Vagina (tissue), 2 donors: Measurements from ENCODE around the gene MYO18A. TPM values are rescaled to one million over a fixed set of nuclear protein-coding genes. Genes with fewer than 3 reads are reported as not detected.
"Not testable (repeated sequence)": the region's sequence is repeated elsewhere in the genome, so short reads cannot be mapped to it uniquely, and the experiment has no call there.

Experiments
- DNase-seq, 2 donors: peaks; one replicate each; pipeline ENCODE4 v3.0.0-alpha.2; 2017; ENCODE audit errors: extremely low spot score in 2 of 2
- H3K27ac ChIP-seq: fragments of 200-600 bp; sonication (generic); one replicate; pipeline ENCODE4 v1.5.1; 2019
- H3K27me3 ChIP-seq: fragments of 200-600 bp; sonication (generic); one replicate; pipeline ENCODE4 v1.5.1; 2019
- H3K36me3 ChIP-seq, 2 donors: fragments of 200-600 bp; sonication (generic); one replicate each; pipeline ENCODE4 v1.5.1; 2017 to 2019
- H3K4me1 ChIP-seq: fragments of 200-600 bp; sonication (generic); one replicate; pipeline ENCODE4 v1.5.1; 2019
- H3K4me3 ChIP-seq, 2 donors: fragments of 200-600 bp; sonication (generic); 1 replicate in 1 of 2; 2 replicates in 1 of 2; pipeline ENCODE4 v1.5.1; 2016 to 2019
- H3K9me3 ChIP-seq: fragments of 200-600 bp; sonication (generic); one replicate; pipeline ENCODE4 v1.5.1; 2019
- POLR2A ChIP-seq, 2 donors: fragments of 450-650 bp; IDR thresholded peaks; one replicate each; pipeline ENCODE4 v1.6.1; 2017; ENCODE audit warnings: antibody characterized with exemption in 2 of 2, mild to moderate bottlenecking in 2 of 2, moderate library complexity in 2 of 2
- POLR2AphosphoS5 ChIP-seq, 2 donors: sonication (generic); formaldehyde crosslinking; IDR thresholded peaks; one replicate each; pipeline ENCODE4 v1.9.0; 2017; ENCODE audit warnings: antibody characterized with exemption in 2 of 2, mild to moderate bottlenecking in 2 of 2, low read depth in 1 of 2; ENCODE audit not compliant: insufficient read depth in 1 of 2
- intact Hi-C: fragments of 100-400 bp; cut with DNase I; formaldehyde crosslinking; loops from one replicate; pipeline ENCODE4 v1.15.1; 2023
- total RNA-seq: library from RNA; depleted of rRNA; stranded (reverse); fragments of >200 nt; gene quantifications from one replicate; pipeline ENCODE4 v1.2.3, GENCODE V29; 2016
- TF ChIP-seq, protein P1 (sequence below), 3 experiments: fragments of 450-650 bp in 2 of 3; fragments of 200-600 bp in 1 of 3; sonication (generic) in 1 of 3; IDR thresholded peaks; one replicate each; pipeline ENCODE4 v1.5.1; 2017 to 2019; ENCODE audit warnings: antibody characterized with exemption in 3 of 3, mild to moderate bottlenecking in 2 of 3, moderate library complexity in 2 of 3

The MYO18A gene
- total RNA-seq, 1 donor from 2014 or later: 70.7 TPM

DNA sequence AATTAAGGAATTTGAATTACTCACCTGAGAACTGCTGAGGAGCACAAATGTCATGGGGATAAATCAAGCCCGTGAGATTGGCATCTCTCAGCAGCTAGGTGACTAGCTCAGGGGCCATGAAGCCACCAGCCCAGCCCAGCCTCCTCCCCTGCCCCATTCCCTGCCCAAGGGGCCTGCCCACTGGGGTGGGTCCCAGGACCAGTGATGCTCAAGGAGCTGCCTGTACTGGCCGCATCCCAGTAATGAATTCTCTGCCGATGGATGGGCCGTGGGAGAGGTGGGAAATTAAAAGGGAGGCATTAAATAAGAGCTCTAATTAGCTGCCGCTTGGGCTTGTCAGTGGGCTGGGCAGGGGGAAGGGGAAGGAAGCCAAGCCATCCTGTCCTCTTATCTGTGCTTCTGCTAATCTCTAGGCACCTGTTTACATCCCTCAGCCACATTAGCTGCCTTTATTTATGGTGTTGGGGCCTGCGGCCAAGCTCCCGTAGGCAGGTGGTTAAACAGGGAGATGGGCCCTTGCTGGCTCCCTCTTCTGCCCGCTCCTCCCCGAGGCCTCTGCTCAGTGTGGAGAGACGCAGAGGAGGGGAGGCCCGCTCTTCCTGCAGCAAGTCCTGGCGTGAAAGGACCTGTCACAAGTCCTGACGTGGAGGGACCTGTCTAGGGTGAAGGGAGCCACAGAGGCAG lies 88.5 kb downstream of the MYO18A start:
- H3K4me3 ChIP-seq: no peak overlapping the region
- H3K27ac ChIP-seq: no peak overlapping the region
- no peak for DNase-seq
- H3K9me3 ChIP-seq: no peaks in the 10 kb centered on the region
- H3K27me3 ChIP-seq: no peaks in the 10 kb centered on the region
- H3K4me1 ChIP-seq: no peaks in the 10 kb centered on the region
- no peak for TF ChIP-seq POLR2AphosphoS5 (IDR thresholded peaks at IDR 0.05; ENCODE audit: insufficient read depth in 1 of 2, low read depth in 1 of 2)
- TF ChIP-seq, protein P1, sequence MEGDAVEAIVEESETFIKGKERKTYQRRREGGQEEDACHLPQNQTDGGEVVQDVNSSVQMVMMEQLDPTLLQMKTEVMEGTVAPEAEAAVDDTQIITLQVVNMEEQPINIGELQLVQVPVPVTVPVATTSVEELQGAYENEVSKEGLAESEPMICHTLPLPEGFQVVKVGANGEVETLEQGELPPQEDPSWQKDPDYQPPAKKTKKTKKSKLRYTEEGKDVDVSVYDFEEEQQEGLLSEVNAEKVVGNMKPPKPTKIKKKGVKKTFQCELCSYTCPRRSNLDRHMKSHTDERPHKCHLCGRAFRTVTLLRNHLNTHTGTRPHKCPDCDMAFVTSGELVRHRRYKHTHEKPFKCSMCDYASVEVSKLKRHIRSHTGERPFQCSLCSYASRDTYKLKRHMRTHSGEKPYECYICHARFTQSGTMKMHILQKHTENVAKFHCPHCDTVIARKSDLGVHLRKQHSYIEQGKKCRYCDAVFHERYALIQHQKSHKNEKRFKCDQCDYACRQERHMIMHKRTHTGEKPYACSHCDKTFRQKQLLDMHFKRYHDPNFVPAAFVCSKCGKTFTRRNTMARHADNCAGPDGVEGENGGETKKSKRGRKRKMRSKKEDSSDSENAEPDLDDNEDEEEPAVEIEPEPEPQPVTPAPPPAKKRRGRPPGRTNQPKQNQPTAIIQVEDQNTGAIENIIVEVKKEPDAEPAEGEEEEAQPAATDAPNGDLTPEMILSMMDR (IDR thresholded peaks at IDR 0.05): no peak
- peaks cover 0 to 89% of the 10 kb centered on the region in 2 donors for H3K36me3 ChIP-seq
- intact Hi-C loops: no loop called here

DNA sequence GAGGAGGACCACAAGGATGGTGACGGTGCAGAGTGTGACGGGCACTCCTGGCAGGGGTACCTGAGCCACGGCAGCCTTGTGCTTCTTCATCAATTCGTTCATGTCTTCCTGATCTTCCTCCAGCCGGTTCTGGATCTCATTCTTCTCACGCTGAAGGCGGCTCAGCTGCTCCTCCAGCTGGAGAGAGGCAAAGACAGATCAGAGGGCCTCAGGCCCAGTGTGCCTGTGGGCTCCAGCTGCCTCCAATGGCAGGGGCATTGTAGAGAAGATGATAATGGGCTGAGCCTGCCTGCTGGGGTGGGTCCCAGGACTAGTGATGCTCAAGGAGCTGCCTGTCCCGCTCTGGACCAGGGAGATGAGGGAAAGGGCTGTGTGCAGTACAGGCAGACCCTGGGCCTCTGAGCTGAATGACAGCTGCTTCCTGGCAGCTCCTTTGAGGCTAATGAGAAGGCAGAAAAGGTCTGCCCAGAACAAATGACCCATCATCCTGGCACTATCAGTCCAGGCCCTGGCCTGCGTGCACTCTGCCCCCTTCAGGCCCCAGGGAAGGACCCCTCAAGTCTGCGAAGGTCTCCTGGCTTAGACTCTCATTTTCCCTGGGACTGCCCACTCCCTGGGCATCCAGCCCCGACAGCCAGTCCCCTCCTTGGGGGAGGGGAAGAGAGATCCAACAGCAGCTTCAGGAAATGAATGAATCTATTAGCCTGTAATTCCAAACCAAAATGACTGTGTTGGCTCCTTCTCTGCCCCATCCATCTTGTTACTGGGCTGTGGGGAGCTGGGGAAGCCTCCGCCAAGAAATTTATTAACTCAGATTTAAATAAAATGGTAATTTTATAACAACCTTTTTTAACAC lies 89.2 kb downstream of the MYO18A start:
- Histone ChIP-seq H3K4me1 (no peaks in the 10 kb centered on the region), H3K27ac (no peak overlapping the region), H3K27me3 (no peaks in the 10 kb centered on the region), H3K36me3 (peaks cover 0 to 89% of the 10 kb centered on the region in 2 donors), H3K9me3 (no peaks in the 10 kb centered on the region), H3K4me3 (no peak overlapping the region)
- TF ChIP-seq, protein P1 (IDR thresholded peaks at IDR 0.05): no peak
- no peak for TF ChIP-seq POLR2AphosphoS5 (IDR thresholded peaks at IDR 0.05; ENCODE audit: insufficient read depth in 1 of 2, low read depth in 1 of 2)
- no peak for TF ChIP-seq POLR2A (IDR thresholded peaks at IDR 0.05)
- no peak for DNase-seq
- intact Hi-C loops: no loop called here

DNA sequence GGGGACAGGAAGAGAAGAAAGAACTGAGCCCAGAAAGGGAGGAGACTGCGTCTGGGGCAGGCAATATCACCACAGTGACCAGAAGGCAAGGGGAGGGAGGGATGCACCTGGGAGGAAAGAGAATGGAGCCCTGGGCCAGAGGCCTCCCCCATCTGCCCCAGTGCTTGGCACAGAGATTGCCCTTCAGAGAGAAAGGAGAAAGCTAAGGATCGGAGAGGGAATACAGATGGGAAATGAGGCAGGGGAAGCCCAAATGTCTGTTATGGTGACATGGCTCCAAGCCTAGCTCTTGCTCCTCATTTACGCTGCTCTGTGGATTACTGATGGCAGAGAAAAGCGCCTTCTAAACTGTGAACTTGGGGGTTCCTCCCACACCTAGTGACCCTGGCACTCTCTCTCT lies 90.1 kb downstream of the MYO18A start:
- DNase-seq: no peak
- Histone ChIP-seq H3K9me3 (no peaks in the 10 kb centered on the region), H3K27ac (no peak overlapping the region), H3K4me3 (no peak overlapping the region), H3K4me1 (no peaks in the 10 kb centered on the region), H3K36me3 (peaks cover 0 to 91% of the 10 kb centered on the region in 2 donors), H3K27me3 (no peaks in the 10 kb centered on the region)
- no peak for TF ChIP-seq POLR2A (IDR thresholded peaks at IDR 0.05)
- TF ChIP-seq POLR2AphosphoS5 (IDR thresholded peaks at IDR 0.05; ENCODE audit: insufficient read depth in 1 of 2, low read depth in 1 of 2): no peak
- TF ChIP-seq, protein P1 (IDR thresholded peaks at IDR 0.05): no peak
- intact Hi-C loops: no loop called here

DNA sequence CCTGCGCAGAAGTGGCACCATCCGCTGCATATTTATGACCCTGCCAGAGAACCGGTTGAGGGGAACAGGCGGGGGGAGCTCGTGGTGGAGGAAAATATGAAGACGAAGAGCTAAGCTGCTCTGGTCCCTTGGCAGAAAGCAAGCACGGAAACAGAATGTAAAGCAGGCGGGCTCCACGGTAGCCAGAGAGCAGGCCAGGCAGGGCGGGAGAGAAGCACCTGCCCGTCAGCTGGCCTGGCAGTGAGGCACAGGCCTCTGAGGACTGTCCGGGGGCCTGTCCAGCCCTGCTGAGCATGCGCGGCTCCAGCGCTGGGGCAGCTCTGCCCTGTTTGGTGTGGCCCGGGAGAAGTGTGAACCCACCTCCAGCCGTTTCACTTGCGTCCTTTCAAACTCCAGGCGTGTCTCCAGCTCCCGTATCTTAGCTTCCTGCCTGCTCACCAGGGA lies 90.6 kb downstream of the MYO18A start:
- Histone ChIP-seq H3K4me1 (no peaks in the 10 kb centered on the region), H3K27ac (no peak overlapping the region), H3K36me3 (peaks cover 0 to 89% of the 10 kb centered on the region in 2 donors), H3K27me3 (no peaks in the 10 kb centered on the region), H3K4me3 (no peak overlapping the region), H3K9me3 (no peaks in the 10 kb centered on the region)
- no peak for DNase-seq
- intact Hi-C loops: no loop called here
- no peak for TF ChIP-seq POLR2AphosphoS5 (IDR thresholded peaks at IDR 0.05; ENCODE audit: insufficient read depth in 1 of 2, low read depth in 1 of 2)
- TF ChIP-seq, protein P1 (IDR thresholded peaks at IDR 0.05): no peak
- TF ChIP-seq POLR2A (IDR thresholded peaks at IDR 0.05): no peak

DNA sequence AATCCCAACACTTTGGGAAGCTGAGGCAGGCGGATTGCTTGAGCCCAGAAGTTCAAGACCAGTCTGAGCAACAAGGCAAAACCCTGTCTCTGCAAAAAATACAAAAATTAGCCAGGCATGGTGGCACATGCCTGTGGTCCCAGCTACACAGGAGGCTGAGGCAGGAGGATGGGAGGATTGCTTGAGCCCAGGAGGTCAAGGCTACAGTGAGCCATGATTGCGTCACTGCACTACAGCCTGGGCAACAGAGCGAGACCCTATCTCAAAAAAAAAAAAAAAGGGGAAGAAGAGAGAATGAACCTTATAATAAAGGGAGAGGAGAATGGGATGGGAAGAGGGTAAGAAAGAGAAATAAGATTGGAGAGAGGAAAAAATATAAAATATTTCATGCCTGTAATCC lies 91.4 kb downstream of the MYO18A start:
- intact Hi-C loops: not testable (repeated sequence)

More for the DNA sequence above, 91.4 kb downstream of the MYO18A start:
- not testable (repeated sequence) for H3K9me3 ChIP-seq, H3K27ac ChIP-seq, H3K4me1 ChIP-seq, DNase-seq, H3K4me3 ChIP-seq, H3K27me3 ChIP-seq
- H3K36me3 ChIP-seq: peaks cover 0 to 83% of the 10 kb centered on the region in 2 donors
